Adrenal gland (tissue), 5 donors: ENCODE results near the gene CA10.

Experiments used
- POLR2A ChIP-seq, 2 donors: fragments of 450-650 bp; IDR thresholded peaks; one replicate each; pipeline ENCODE4 v1.6.1; 2017; ENCODE audit warnings: antibody characterized with exemption in 2 of 2, mild to moderate bottlenecking in 2 of 2, moderate library complexity in 1 of 2
- TF ChIP-seq, protein P1 (sequence below), 6 experiments: fragments of 450-650 bp in 4 of 6; fragments of 200-600 bp in 2 of 6; sonication (generic) in 1 of 6; IDR thresholded peaks; 1 replicate in 5 of 6; 2 replicates in 1 of 6; pipeline versions ENCODE4 v1.5.1 to v1.8.0; 2016 to 2021; ENCODE audit warnings: antibody characterized with exemption in 6 of 6, mild to moderate bottlenecking in 2 of 6, moderate library complexity in 1 of 6
- donor health status: DM: no; HTN: no; CAD: no.

DNA sequence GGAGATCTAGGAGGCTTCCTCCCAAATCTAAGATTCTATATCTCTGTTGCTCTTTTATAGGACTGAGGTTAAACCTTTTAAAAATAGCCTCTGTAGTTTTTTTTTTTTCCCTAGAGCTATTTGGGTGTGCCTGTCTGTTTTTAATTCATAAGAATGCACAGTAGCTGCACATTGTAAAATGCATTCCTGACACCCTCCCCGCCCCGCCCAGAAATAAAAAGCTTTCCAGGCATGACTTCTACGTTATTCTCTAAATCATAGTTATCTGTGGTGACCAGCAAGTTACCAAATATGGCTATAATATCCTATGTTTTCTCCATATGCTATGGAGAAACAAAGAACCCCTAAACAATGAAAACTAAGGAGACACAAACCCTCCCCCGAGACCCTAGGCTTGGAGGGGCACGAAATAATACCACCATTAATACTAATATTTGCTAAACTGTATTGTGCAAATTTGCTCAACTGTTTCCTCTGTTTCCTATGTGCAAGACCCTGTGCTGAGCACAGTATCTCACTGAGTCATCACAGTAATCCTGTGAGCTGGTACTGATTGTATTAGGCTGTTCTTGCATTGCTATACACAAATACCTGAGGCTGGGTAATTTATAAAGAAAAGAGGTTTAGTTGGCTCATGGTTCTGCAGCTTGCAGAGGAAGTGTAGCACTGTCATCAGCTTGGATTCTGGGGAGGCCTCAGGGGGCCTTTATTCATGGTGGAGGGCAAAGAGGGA is 388.3 kb downstream of the CA10 start:
- TF ChIP-seq, protein P1, sequence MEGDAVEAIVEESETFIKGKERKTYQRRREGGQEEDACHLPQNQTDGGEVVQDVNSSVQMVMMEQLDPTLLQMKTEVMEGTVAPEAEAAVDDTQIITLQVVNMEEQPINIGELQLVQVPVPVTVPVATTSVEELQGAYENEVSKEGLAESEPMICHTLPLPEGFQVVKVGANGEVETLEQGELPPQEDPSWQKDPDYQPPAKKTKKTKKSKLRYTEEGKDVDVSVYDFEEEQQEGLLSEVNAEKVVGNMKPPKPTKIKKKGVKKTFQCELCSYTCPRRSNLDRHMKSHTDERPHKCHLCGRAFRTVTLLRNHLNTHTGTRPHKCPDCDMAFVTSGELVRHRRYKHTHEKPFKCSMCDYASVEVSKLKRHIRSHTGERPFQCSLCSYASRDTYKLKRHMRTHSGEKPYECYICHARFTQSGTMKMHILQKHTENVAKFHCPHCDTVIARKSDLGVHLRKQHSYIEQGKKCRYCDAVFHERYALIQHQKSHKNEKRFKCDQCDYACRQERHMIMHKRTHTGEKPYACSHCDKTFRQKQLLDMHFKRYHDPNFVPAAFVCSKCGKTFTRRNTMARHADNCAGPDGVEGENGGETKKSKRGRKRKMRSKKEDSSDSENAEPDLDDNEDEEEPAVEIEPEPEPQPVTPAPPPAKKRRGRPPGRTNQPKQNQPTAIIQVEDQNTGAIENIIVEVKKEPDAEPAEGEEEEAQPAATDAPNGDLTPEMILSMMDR (IDR thresholded peaks at IDR 0.05) = no peak
- TF ChIP-seq POLR2A (IDR thresholded peaks at IDR 0.05) = no peak
